GM19351 (cell line): ENCODE measurements around the gene UBR2.
"Not testable (repeated sequence)": the region's sequence is repeated elsewhere in the genome, so short reads cannot be mapped to it uniquely, and the experiment has no call there.

Experiments
- ATAC-seq: cut with Tn5 transposase; IDR thresholded peaks from one replicate; pipeline ENCODE4 v1.9.1; 2021; ENCODE audit warnings: mild to moderate bottlenecking, moderate library complexity; ENCODE audit not compliant: unreplicated experiment

UBR2 gene

GRCh38 chr6:42618105-42618504, 54.3 kb downstream of the UBR2 start:
- no peak for ATAC-seq

- no peak for ATAC-seq
Measured at GRCh38 chr6:42618686-42619085, 54.9 kb downstream of the UBR2 start.

- no peak for ATAC-seq
Measured at GRCh38 chr6:42619963-42620362, 56.1 kb downstream of the UBR2 start.

DNA sequence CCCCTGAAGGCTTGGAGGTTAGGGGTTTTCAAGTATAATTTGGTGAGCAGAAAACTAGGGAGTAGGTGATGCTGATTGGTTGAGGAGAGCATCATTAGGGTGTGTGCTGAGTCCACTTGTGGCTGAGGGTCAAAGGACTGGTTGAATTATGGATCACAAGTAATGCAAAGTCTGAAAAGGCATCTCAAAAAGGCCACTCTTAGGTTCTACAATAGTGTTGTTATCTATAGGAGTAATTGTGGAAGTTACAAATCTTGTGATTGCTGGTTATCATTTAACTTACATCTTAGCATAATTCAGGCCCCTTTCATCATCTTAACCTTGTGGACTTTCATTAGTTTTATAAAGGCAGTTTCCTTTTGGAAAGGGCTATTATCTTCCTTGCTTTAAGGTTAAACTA, 60.8 kb downstream of the UBR2 start:
- ATAC-seq = no peak

DNA sequence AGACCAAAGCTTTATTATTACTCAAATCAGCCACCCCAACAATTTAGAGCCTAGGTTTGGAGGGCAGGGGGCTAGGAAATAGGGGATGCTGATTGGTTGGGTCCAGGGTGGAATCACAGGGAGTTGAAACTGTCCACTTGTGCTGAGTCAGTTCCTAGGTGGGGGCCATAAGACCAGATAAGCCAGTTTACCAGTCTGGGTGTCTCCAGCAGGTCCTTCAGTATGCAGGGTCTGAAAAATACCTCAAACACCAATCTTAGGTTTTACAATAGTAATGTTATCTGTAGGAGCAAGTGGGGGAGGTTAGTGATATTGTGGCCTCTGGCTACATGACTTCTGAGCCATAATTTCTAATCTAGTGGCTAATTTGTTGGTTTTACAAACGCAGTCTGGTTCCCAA, 63.2 kb downstream of the UBR2 start:
- ATAC-seq = no peak

GRCh38 chr6:42627674-42628073, 63.8 kb downstream of the UBR2 start:
- no peak for ATAC-seq

GRCh38 chr6:42628604-42629003, 64.8 kb downstream of the UBR2 start:
- ATAC-seq = no peak

GRCh38 chr6:42629845-42630244, 66.0 kb downstream of the UBR2 start:
- ATAC-seq = no peak

- ATAC-seq = no peak
Measured at GRCh38 chr6:42637681-42638080, 73.9 kb downstream of the UBR2 start.

DNA sequence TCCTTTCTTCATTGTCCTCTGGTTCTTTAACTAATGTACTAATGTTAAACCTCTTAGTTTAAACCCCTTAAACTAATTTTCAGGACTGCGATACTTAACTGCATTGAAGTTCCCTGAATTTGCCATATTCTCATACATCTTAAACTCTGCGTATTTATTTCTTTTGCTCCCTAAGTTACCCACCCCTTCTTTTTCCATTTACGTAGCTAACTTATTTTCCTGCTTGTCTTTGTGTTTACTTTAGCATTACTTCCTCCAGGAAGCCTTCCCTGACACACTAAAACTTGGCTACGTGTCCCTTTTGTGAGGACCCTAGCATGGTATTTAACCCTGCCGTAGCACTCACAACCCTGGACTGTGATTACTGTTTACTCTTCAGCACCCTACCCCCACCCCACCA, 79.0 kb downstream of the UBR2 start:
- ATAC-seq = no peak

DNA sequence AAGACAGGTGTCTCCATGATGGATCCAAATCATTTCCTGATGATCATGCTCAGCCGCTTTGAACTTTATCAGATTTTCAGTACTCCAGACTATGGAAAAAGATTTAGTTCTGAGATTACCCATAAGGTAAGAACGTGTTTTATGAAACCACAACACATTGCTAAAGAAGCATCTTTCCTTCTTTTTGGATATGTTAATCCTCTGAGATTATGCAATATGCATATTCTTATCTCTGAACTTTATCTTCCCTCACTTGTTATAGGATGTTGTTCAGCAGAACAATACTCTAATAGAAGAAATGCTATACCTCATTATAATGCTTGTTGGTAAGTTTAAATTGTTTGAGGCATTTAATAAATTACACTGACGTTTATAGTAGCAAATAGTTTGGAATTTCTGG, 80.4 kb downstream of the UBR2 start:
- no peak for ATAC-seq

DNA sequence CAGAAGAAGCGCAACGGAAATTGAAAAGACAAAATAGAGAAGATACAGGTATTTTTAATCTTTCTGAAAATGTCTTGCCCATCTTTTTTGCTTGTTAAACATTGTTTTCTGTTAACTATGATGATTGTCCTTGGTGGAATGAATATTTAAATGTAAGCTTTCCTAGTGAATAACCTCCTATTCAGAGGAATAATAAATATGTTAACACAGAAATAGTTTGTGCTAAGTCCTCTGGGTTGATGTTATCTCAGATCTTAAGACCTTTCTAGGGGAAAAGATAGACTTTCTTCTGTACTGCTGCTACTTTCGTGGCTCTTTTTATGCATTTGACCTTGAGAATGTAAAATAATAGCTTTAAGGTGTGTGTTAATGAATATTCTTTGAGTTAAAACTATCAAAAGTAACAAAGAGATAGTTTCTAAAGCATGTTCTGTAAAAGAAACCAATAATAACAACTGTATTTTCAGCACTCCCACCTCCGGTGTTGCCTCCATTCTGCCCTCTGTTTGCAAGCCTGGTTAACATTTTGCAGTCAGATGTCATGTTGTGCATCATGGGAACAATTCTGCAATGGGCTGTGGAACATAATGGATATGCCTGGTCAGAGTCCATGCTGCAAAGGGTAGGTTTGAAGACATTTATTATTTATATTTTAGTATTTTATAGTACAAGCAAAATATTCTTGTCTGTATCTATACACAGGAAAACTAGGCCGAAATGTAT, 88.4 kb downstream of the UBR2 start:
- ATAC-seq = no peak

DNA sequence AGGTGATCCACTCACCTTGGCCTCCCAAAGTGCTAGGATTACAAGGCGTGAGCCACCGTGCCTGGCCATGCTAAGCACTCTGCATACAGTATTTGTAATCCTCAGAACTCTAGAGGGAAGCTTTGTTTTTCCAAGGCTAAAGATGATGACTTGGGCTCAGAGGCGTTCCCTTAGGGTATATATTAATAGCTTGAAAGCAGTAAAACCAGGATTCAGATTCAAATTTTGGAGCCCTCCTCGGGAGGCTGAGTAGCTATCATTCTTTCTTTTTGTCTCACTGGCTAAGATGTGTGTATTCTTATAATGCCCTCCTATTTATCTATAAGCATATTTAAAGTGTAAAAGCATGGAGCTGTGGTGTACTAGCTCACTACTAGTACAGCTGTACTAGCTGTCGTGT, 90.0 kb downstream of the UBR2 start:
- no peak for ATAC-seq

DNA sequence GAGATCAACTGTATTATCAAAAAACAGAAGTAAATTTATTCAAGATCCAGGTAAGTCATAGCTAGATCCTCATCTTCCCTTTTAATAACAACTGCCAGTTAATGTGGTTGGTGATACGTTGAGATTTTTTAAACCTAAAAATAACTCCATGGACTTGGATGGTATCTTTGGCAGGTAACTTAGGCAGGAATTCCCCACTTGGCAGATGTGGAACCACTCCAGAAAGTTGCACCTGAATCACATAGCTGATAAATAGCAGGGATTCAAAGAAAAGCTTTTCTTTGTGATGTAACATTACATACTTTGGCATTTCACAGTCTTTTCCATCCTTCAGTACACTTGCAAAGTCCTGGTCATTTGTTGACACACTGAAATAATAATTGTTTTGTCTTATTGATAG, 96.0 kb downstream of the UBR2 start:
- no peak for ATAC-seq

GRCh38 chr6:42661540-42662153, 97.8 kb downstream of the UBR2 start:
- ATAC-seq = no peak

GRCh38 chr6:42664718-42665117, 100.9 kb downstream of the UBR2 start:
- no peak for ATAC-seq

GRCh38 chr6:42674368-42674767, 110.5 kb downstream of the UBR2 start:
- not testable (repeated sequence) for ATAC-seq

- no peak for ATAC-seq
Measured at GRCh38 chr6:42674780-42675179, 111.0 kb downstream of the UBR2 start.

- no peak for ATAC-seq
Measured at GRCh38 chr6:42679358-42679757, 115.5 kb downstream of the UBR2 start.

GRCh38 chr6:42688281-42688680, 124.5 kb downstream of the UBR2 start:
- ATAC-seq = no peak

DNA sequence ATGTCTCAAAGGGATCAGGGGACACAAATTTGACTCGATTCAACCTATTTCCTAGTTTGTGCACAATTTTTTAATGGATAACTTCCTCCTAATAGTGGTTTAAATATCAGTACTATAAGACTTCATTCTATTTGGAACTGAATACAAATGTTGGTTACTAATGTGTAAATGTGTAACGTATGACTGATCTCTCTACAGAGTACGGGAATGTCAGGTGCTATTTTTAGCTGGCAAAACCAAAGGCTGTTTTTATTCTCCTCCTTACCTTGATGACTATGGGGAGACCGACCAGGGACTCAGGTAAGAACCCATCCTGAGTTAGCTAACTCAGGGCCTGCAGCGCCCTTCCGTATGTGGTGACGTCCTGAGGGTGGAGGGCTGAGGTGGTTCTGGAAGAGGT, 125.5 kb downstream of the UBR2 start:
- no peak for ATAC-seq

DNA sequence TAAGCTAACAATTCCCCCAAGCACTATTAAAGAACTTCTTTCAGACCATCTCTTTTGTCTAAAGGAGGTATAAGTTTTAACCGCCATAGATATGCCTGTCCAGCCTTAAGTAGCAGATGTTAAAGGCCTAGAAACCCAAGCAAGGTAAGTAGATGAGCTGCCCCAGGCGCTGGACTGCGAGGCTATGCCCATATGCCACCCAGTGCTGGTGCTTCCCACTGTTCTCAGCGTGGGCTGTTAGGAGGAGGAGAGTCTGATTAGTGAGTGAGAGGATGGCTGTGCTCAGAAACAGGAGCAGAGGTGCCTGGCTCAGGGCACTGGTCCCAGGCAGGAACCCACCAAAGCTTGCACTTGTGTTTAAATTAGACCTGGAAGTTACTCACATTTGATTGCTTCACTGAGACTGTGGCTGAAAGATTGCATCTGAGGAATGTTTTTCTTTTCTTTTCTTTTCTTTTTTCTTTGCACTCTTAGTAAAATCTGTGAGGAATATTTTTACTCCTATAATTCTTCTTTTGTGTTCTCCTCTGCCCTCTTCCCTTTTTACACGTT, 126.4 kb downstream of the UBR2 start:
- no peak for ATAC-seq

GRCh38 chr6:42690872-42691271, 127.0 kb downstream of the UBR2 start:
- no peak for ATAC-seq
